ENCODE data around the gene WWP2.

The WWP2 gene

GRCh38 chr16:69761983-69762813, at the start of gene WWP2:
Gene WWP2 (plus strand): TSS chr16:69762332. CDS start chr16:69787011, 24,679 bp downstream.
- DNase-seq (ENCODE audit: extremely low spot score) = peak; percentile 85
- POLR2A ChIA-PET = interaction anchor here (0.7 to 2.5 kb wide), 7 partner anchors 8 to 366 kb away, joined by 3 to 12 read pairs (median 3); partner anchors contain the start of gene NOB1
- CTCF ChIA-PET = interaction anchor here (0.6 kb wide), 1 partner anchor 90 kb away, joined by 4 read pairs; no protein-coding TSS in a partner anchor
- peak; percentile 55 for TF ChIP-seq ELF4 (IDR thresholded peaks at IDR 0.05)
- no peak for TF ChIP-seq SP1 (IDR thresholded peaks at IDR 0.05)
- no peak for TF ChIP-seq FOXM1 (IDR thresholded peaks at IDR 0.05; ENCODE audit: borderline replicate concordance)
- peak; percentile 91 for TF ChIP-seq L3MBTL2 (conservative IDR thresholded peaks at IDR 0.05)
- TF ChIP-seq ZNF384 (IDR thresholded peaks at IDR 0.05) = no peak

GRCh38 chr16:69712914-69713581, 49.1 kb upstream of the WWP2 start:
- DNase-seq (ENCODE audit: extremely low spot score) = no peak
- TF ChIP-seq ZNF384 (IDR thresholded peaks at IDR 0.05) (no peak), TARDBP (IDR thresholded peaks at IDR 0.05) (no peak), SUZ12 (IDR thresholded peaks at IDR 0.05) (no peak), SP1 (IDR thresholded peaks at IDR 0.05) (no peak), L3MBTL2 (conservative IDR thresholded peaks at IDR 0.05) (no peak), FOXM1 (IDR thresholded peaks at IDR 0.05; ENCODE audit: borderline replicate concordance) (no peak), FOXK2 (IDR thresholded peaks at IDR 0.05) (no peak)
- ChIA-PET POLR2A (interaction anchor here (1.0 to 1.4 kb wide), 2 partner anchors 13 to 42 kb away, joined by 3 read pairs; partner anchors contain the start of genes NOB1 and NQO1), CTCF (interaction anchor here (0.5 kb wide), 1 partner anchor 60 kb away, joined by 3 read pairs; no protein-coding TSS in a partner anchor)

- ChIA-PET POLR2A (interaction anchor here (1.0 to 1.7 kb wide), 3 partner anchors 9 to 38 kb away, joined by 3 to 5 read pairs (median 4); partner anchors contain the start of genes NOB1 and NQO1), CTCF (no interaction called here)
- no peak for DNase-seq (ENCODE audit: extremely low spot score)
- TF ChIP-seq FOXK2 (IDR thresholded peaks at IDR 0.05) = no peak
- TF ChIP-seq SUZ12 (IDR thresholded peaks at IDR 0.05) = no peak
- no peak for TF ChIP-seq ARNT (IDR thresholded peaks at IDR 0.05)
- no peak for TF ChIP-seq LEF1 (IDR thresholded peaks at IDR 0.05; ENCODE audit: borderline replicate concordance)
- no peak for TF ChIP-seq BHLHE40 (IDR thresholded peaks at IDR 0.05; ENCODE audit: borderline replicate concordance)
- TF ChIP-seq PKNOX1 (IDR thresholded peaks at IDR 0.05) = no peak
- no peak for TF ChIP-seq HDGF (IDR thresholded peaks at IDR 0.05; ENCODE audit: borderline replicate concordance)
- TF ChIP-seq ELF4 (IDR thresholded peaks at IDR 0.05) = no peak
These were observed 45.1 kb upstream of the WWP2 start for GRCh38 chr16:69717066-69717465.

- POLR2A ChIA-PET = no interaction called here
- no peak for DNase-seq (ENCODE audit: extremely low spot score)
- TF ChIP-seq FOXA1 (IDR thresholded peaks at IDR 0.05) (no peak), HDGF (IDR thresholded peaks at IDR 0.05; ENCODE audit: borderline replicate concordance) (no peak), BHLHE40 (IDR thresholded peaks at IDR 0.05; ENCODE audit: borderline replicate concordance) (no peak), CTBP1 (IDR thresholded peaks at IDR 0.05; ENCODE audit: borderline replicate concordance) (no peak), FOXM1 (IDR thresholded peaks at IDR 0.05; ENCODE audit: borderline replicate concordance) (no peak), PKNOX1 (IDR thresholded peaks at IDR 0.05) (no peak), L3MBTL2 (conservative IDR thresholded peaks at IDR 0.05) (no peak)
- CTCF ChIA-PET = no interaction called here
These were observed 43.9 kb upstream of the WWP2 start for GRCh38 chr16:69718111-69718764.

GRCh38 chr16:69720822-69721430, 41.2 kb upstream of the WWP2 start:
- TF ChIP-seq TARDBP (IDR thresholded peaks at IDR 0.05) (no peak), L3MBTL2 (conservative IDR thresholded peaks at IDR 0.05) (no peak), ELF4 (IDR thresholded peaks at IDR 0.05) (no peak), ARNT (IDR thresholded peaks at IDR 0.05) (no peak), FOXK2 (IDR thresholded peaks at IDR 0.05) (no peak), LEF1 (IDR thresholded peaks at IDR 0.05; ENCODE audit: borderline replicate concordance) (no peak), FOXM1 (IDR thresholded peaks at IDR 0.05; ENCODE audit: borderline replicate concordance) (no peak), ZNF384 (IDR thresholded peaks at IDR 0.05) (no peak), FOXA1 (IDR thresholded peaks at IDR 0.05) (no peak), CTBP1 (IDR thresholded peaks at IDR 0.05; ENCODE audit: borderline replicate concordance) (no peak), BHLHE40 (IDR thresholded peaks at IDR 0.05; ENCODE audit: borderline replicate concordance) (no peak), SP1 (IDR thresholded peaks at IDR 0.05) (no peak), NFRKB (IDR thresholded peaks at IDR 0.05) (no peak), PKNOX1 (IDR thresholded peaks at IDR 0.05) (no peak), HDGF (IDR thresholded peaks at IDR 0.05; ENCODE audit: borderline replicate concordance) (no peak), SUZ12 (IDR thresholded peaks at IDR 0.05) (no peak)
- DNase-seq (ENCODE audit: extremely low spot score) = no peak
- POLR2A ChIA-PET = interaction anchor here (2.3 kb wide), 1 partner anchor 34 kb away, joined by 8 read pairs; the partner anchor contains the start of gene NOB1
- CTCF ChIA-PET = interaction anchor here (1.5 kb wide), 1 partner anchor 34 kb away, joined by 6 read pairs; the partner anchor contains the start of gene NOB1

Data from HEK293T (cell line).